ENCODE measurements around the gene NBPF3. TPM values are rescaled to one million over a fixed set of nuclear protein-coding genes. Genes with fewer than 3 reads are reported as not detected.

The NBPF3 gene
- polyA plus RNA-seq, 4 donors, result 11.6 to 23.1 (median 17.1) TPM

Other genes starting within 250 kb of the NBPF3 start
- 10 to 100 TPM; 17.3 to 53.3 (median 45.1) TPM for gene ECE1, start 149.7 kb upstream of the NBPF3 start, polyA plus RNA-seq (ENCODE audit: insufficient read length in 4 of 4)
- gene ALPL, start 69.3 kb downstream of the NBPF3 start, polyA plus RNA-seq (ENCODE audit: insufficient read length in 4 of 4), result 10 to 100 TPM in 3 of 4 donors, 1 to 10 TPM in 1; 7.6 to 46.8 (median 28.9) TPM
- 10 to 100 TPM in 3 of 4 donors, 1 to 10 TPM in 1; 3.5 to 23.8 (median 21.0) TPM for gene RAP1GAP, start 229.2 kb downstream of the NBPF3 start, polyA plus RNA-seq (ENCODE audit: insufficient read length in 4 of 4)

All from left renal pelvis (tissue), 4 donors.